T follicular helper cell (primary cell): ENCODE measurements around the gene SORCS2.
A peak's percentile ranks its signal among the peaks of the same experiment; 100 is the strongest.

Experiments used
- DNase-seq: peaks from one replicate; pipeline ENCODE4 v3.0.0-alpha.2; 2020; ENCODE audit warnings: low read depth

The SORCS2 gene

GRCh38 chr4:7712021-7712671, 519.8 kb downstream of the SORCS2 start:
- no peak for DNase-seq

- no peak for DNase-seq
Observed at GRCh38 chr4:7713757-7714156, 521.4 kb downstream of the SORCS2 start.

- no peak for DNase-seq
Observed at GRCh38 chr4:7714176-7714575, 521.8 kb downstream of the SORCS2 start.

GRCh38 chr4:7714738-7715137, 522.4 kb downstream of the SORCS2 start:
- DNase-seq: no peak

- DNase-seq: no peak
Observed at GRCh38 chr4:7715271-7716009, 523.1 kb downstream of the SORCS2 start.

GRCh38 chr4:7716010-7716721, 523.8 kb downstream of the SORCS2 start:
- DNase-seq: no peak

GRCh38 chr4:7717161-7717560, 524.8 kb downstream of the SORCS2 start:
- no peak for DNase-seq

- no peak for DNase-seq
Observed at GRCh38 chr4:7717946-7718490, 525.7 kb downstream of the SORCS2 start.

- DNase-seq: peak; percentile 5
Observed at GRCh38 chr4:7719354-7720174, 527.2 kb downstream of the SORCS2 start.

- no peak for DNase-seq
Observed at GRCh38 chr4:7721984-7722551, 529.7 kb downstream of the SORCS2 start.

GRCh38 chr4:7722766-7723387, 530.5 kb downstream of the SORCS2 start:
- no peak for DNase-seq

- no peak for DNase-seq
Observed at GRCh38 chr4:7723625-7724024, 531.3 kb downstream of the SORCS2 start.

GRCh38 chr4:7725951-7726350, 533.6 kb downstream of the SORCS2 start:
- DNase-seq: no peak

GRCh38 chr4:7726665-7727413, 534.5 kb downstream of the SORCS2 start:
- no peak for DNase-seq

- DNase-seq: no peak
Observed at GRCh38 chr4:7727749-7728148, 535.4 kb downstream of the SORCS2 start.

- no peak for DNase-seq
Observed at GRCh38 chr4:7731437-7731836, 539.1 kb downstream of the SORCS2 start.

GRCh38 chr4:7732263-7732662, 539.9 kb downstream of the SORCS2 start:
- DNase-seq: no peak

GRCh38 chr4:7733201-7733600, 540.9 kb downstream of the SORCS2 start:
- DNase-seq: no peak

- DNase-seq: no peak
Observed at GRCh38 chr4:7733801-7734650, 541.7 kb downstream of the SORCS2 start.
